ENCODE results near the gene LRRC37B. TPM values are rescaled to one million over a fixed set of nuclear protein-coding genes. Genes with fewer than 3 reads are reported as not detected.
"Not testable (repeated sequence)": the region's sequence is repeated elsewhere in the genome, so short reads cannot be mapped to it uniquely, and the experiment has no call there.

The LRRC37B gene
- polyA plus RNA-seq (39.6 and 60.9 TPM in 2 replicates), polyA minus RNA-seq (92.8 and 94.9 TPM in 2 replicates)

- H3K4me2 ChIP-seq (ENCODE audit: low read length): peak within 1 kb of the TSS; percentile 51
- H3K27me3 ChIP-seq (ENCODE audit: insufficient read depth, low read depth, low read length): no peaks in the 10 kb centered on the region
- H2AFZ ChIP-seq (ENCODE audit: low read depth, low read length): peak within 1 kb of the TSS; percentile 45
- H3K27ac ChIP-seq (ENCODE audit: low read length): peak within 1 kb of the TSS; percentile 80
- H3K36me3 ChIP-seq (ENCODE audit: insufficient read depth, low read length): no peaks in the 10 kb centered on the region
- peaks cover 40% of the 10 kb centered on the region for H3K79me2 ChIP-seq (replicated peaks; ENCODE audit: insufficient read depth, low read length)
- H3K9me2 ChIP-seq (ENCODE audit: insufficient read depth, low read length): no peaks in the 10 kb centered on the region
- peak within 1 kb of the TSS; percentile 84 for H3K9ac ChIP-seq (ENCODE audit: low read length)
- H3F3A ChIP-seq (ENCODE audit: insufficient read depth, low read length, poor library complexity, severe bottlenecking): no peaks in the 10 kb centered on the region
- no peaks in the 10 kb centered on the region for H4K20me1 ChIP-seq (ENCODE audit: insufficient read depth)
- H3K4me3 ChIP-seq (ENCODE audit: low read length): peak within 1 kb of the TSS; percentile 81
- peak; percentile 91 for TF ChIP-seq POLR2AphosphoS5 (IDR thresholded peaks at IDR 0.05)
- no peak for TF ChIP-seq TAF1 (IDR thresholded peaks at IDR 0.05; ENCODE audit: low read depth)
- peak; percentile 65 for TF ChIP-seq RAD21 (conservative IDR thresholded peaks at IDR 0.05)
- peak; percentile 95 for TF ChIP-seq CTCF (IDR thresholded peaks at IDR 0.05; ENCODE audit: poor library complexity, severe bottlenecking)
- TF ChIP-seq MXI1 (conservative IDR thresholded peaks at IDR 0.05; ENCODE audit: poor library complexity, severe bottlenecking): peak; percentile 52
- TF ChIP-seq EP300 (conservative IDR thresholded peaks at IDR 0.05; ENCODE audit: poor library complexity, severe bottlenecking): no peak
- peak; percentile 74 for TF ChIP-seq SMC3 (conservative IDR thresholded peaks at IDR 0.05; ENCODE audit: poor library complexity)
- no peaks in the 10 kb centered on the region for H3K9me3 ChIP-seq (ENCODE audit: low read length)
Measured at GRCh38 chr17:32006957-32007462, at the start of gene LRRC37B. Gene LRRC37B, plus strand, starts transcription at chr17:32007383. Its CDS starts 14,010 bp downstream, at chr17:32021393.

DNA sequence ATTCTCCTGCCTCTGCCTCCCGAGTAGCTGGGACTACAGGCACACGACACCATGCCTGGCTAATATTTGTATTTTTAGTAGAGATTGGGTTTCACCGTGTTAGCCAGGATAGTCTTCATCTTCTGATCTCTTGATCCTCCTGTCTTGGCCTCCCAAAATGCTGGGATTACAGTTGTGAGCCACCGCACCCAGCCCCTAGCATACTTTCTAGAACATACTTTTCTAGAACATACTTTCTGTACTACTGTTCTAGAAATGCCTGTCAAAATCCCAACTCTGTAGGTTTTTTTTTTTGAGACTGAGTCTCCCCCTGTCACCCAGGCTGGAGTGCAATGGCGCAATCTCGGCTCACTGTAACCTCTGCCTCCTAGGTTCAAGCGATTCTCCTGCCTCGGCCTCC is 43.1 kb upstream of the LRRC37B start:
- not testable (repeated sequence) for H3K4me3 ChIP-seq (ENCODE audit: low read length); H4K20me1 ChIP-seq (ENCODE audit: insufficient read depth); H3K27ac ChIP-seq (ENCODE audit: low read length); H3F3A ChIP-seq (ENCODE audit: insufficient read depth, low read length, poor library complexity, severe bottlenecking); H2AFZ ChIP-seq (ENCODE audit: low read depth, low read length); H3K4me2 ChIP-seq (ENCODE audit: low read length); H3K79me2 ChIP-seq (replicated peaks; ENCODE audit: insufficient read depth, low read length); H3K27me3 ChIP-seq (ENCODE audit: insufficient read depth, low read depth, low read length); H3K36me3 ChIP-seq (ENCODE audit: insufficient read depth, low read length); H3K9me2 ChIP-seq (ENCODE audit: insufficient read depth, low read length); H3K9me3 ChIP-seq (ENCODE audit: low read length); H3K9ac ChIP-seq (ENCODE audit: low read length)

- H3K9me3 ChIP-seq (ENCODE audit: low read length): no peaks in the 10 kb centered on the region
- H3K27ac ChIP-seq (ENCODE audit: low read length): no peak overlapping the region
- no peaks in the 10 kb centered on the region for H3K9me2 ChIP-seq (ENCODE audit: insufficient read depth, low read length)
- no peaks in the 10 kb centered on the region for H3K36me3 ChIP-seq (ENCODE audit: insufficient read depth, low read length)
- H4K20me1 ChIP-seq (ENCODE audit: insufficient read depth): no peaks in the 10 kb centered on the region
- no peak overlapping the region for H2AFZ ChIP-seq (ENCODE audit: low read depth, low read length)
- H3K79me2 ChIP-seq (replicated peaks; ENCODE audit: insufficient read depth, low read length): no peaks in the 10 kb centered on the region
- H3K4me3 ChIP-seq (ENCODE audit: low read length): no peak overlapping the region
- no peaks in the 10 kb centered on the region for H3F3A ChIP-seq (ENCODE audit: insufficient read depth, low read length, poor library complexity, severe bottlenecking)
- H3K4me2 ChIP-seq (ENCODE audit: low read length): no peak overlapping the region
- no peaks in the 10 kb centered on the region for H3K27me3 ChIP-seq (ENCODE audit: insufficient read depth, low read depth, low read length)
- no peak overlapping the region for H3K9ac ChIP-seq (ENCODE audit: low read length)
- TF ChIP-seq POLR2AphosphoS5 (IDR thresholded peaks at IDR 0.05): no peak
- TF ChIP-seq EP300 (conservative IDR thresholded peaks at IDR 0.05; ENCODE audit: poor library complexity, severe bottlenecking): no peak
- TF ChIP-seq TAF1 (IDR thresholded peaks at IDR 0.05; ENCODE audit: low read depth): no peak
- no peak for TF ChIP-seq SMC3 (conservative IDR thresholded peaks at IDR 0.05; ENCODE audit: poor library complexity)
- no peak for TF ChIP-seq EZH2 (IDR thresholded peaks at IDR 0.05; ENCODE audit: borderline replicate concordance, insufficient read depth, low read length, poor library complexity, severe bottlenecking)
Measured at GRCh38 chr17:31967648-31968047, 39.5 kb upstream of the LRRC37B start.

GRCh38 chr17:31970416-31970815 is 36.8 kb upstream of the LRRC37B start:
- not testable (repeated sequence) for H3K4me2 ChIP-seq (ENCODE audit: low read length); H2AFZ ChIP-seq (ENCODE audit: low read depth, low read length); H3K9me2 ChIP-seq (ENCODE audit: insufficient read depth, low read length); H3K36me3 ChIP-seq (ENCODE audit: insufficient read depth, low read length); H3K9me3 ChIP-seq (ENCODE audit: low read length); H3K79me2 ChIP-seq (replicated peaks; ENCODE audit: insufficient read depth, low read length); H4K20me1 ChIP-seq (ENCODE audit: insufficient read depth); H3K9ac ChIP-seq (ENCODE audit: low read length); H3K27me3 ChIP-seq (ENCODE audit: insufficient read depth, low read depth, low read length); H3F3A ChIP-seq (ENCODE audit: insufficient read depth, low read length, poor library complexity, severe bottlenecking); H3K4me3 ChIP-seq (ENCODE audit: low read length); H3K27ac ChIP-seq (ENCODE audit: low read length)

GRCh38 chr17:31974269-31975071 is 32.7 kb upstream of the LRRC37B start:
- not testable (repeated sequence) for H3K27me3 ChIP-seq (ENCODE audit: insufficient read depth, low read depth, low read length); H3K9me3 ChIP-seq (ENCODE audit: low read length); H3K4me3 ChIP-seq (ENCODE audit: low read length); H3K79me2 ChIP-seq (replicated peaks; ENCODE audit: insufficient read depth, low read length); H2AFZ ChIP-seq (ENCODE audit: low read depth, low read length); H3K4me2 ChIP-seq (ENCODE audit: low read length); H3K27ac ChIP-seq (ENCODE audit: low read length); H3F3A ChIP-seq (ENCODE audit: insufficient read depth, low read length, poor library complexity, severe bottlenecking); H4K20me1 ChIP-seq (ENCODE audit: insufficient read depth); H3K9ac ChIP-seq (ENCODE audit: low read length); H3K9me2 ChIP-seq (ENCODE audit: insufficient read depth, low read length); H3K36me3 ChIP-seq (ENCODE audit: insufficient read depth, low read length)

DNA sequence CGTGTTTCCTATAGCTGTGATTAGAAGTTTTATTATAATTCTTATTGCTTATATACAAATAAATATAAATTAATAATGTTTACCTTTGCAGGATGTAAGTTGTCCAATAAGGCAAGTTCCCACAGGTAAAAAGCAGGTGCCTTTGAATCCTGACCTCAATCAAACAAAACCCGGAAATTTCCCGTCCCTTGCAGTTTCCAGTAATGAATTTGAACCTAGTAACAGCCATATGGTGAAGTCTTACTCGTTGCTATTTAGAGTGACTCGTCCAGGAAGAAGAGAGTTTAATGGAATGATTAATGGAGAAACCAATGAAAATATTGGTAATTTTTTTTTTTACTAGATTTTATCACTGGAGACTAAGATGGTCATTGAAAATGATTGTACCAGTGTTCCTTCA is 31.8 kb upstream of the LRRC37B start:
- H3K9me3 ChIP-seq (ENCODE audit: low read length); H3K79me2 ChIP-seq (replicated peaks; ENCODE audit: insufficient read depth, low read length); H3K9me2 ChIP-seq (ENCODE audit: insufficient read depth, low read length); H3K27ac ChIP-seq (ENCODE audit: low read length); H3K9ac ChIP-seq (ENCODE audit: low read length); H3K27me3 ChIP-seq (ENCODE audit: insufficient read depth, low read depth, low read length); H3F3A ChIP-seq (ENCODE audit: insufficient read depth, low read length, poor library complexity, severe bottlenecking); H2AFZ ChIP-seq (ENCODE audit: low read depth, low read length); H3K4me2 ChIP-seq (ENCODE audit: low read length); H4K20me1 ChIP-seq (ENCODE audit: insufficient read depth); H3K36me3 ChIP-seq (ENCODE audit: insufficient read depth, low read length); H3K4me3 ChIP-seq (ENCODE audit: low read length): not testable (repeated sequence)
